GM10847 (cell line): ENCODE data around the gene ADPRHL1.

Experiments
- POLR2A ChIP-seq: IDR thresholded peaks from 2 replicates; pipeline ENCODE4 v1.6.1; 2011; ENCODE audit not compliant: insufficient read length; ENCODE audit errors: extremely low read depth

Gene ADPRHL1

GRCh38 chr13:113452942-113453901 lies at the start of gene ADPRHL1:
Gene ADPRHL1 (minus strand): TSS chr13:113453488. CDS start chr13:113453437, 51 bp downstream.
- no peak for TF ChIP-seq POLR2A

- no peak for TF ChIP-seq POLR2A
Observed at GRCh38 chr13:113502686-113503085, 49.4 kb upstream of the ADPRHL1 start.

GRCh38 chr13:113500530-113501265 lies 47.4 kb upstream of the ADPRHL1 start:
- TF ChIP-seq POLR2A: no peak

- TF ChIP-seq POLR2A: no peak
Observed at GRCh38 chr13:113499936-113500335, 46.6 kb upstream of the ADPRHL1 start.

GRCh38 chr13:113498905-113499304 lies 45.6 kb upstream of the ADPRHL1 start:
- TF ChIP-seq POLR2A: no peak

- no peak for TF ChIP-seq POLR2A
Observed at GRCh38 chr13:113497217-113497616, 43.9 kb upstream of the ADPRHL1 start.

GRCh38 chr13:113495494-113496210 lies 42.4 kb upstream of the ADPRHL1 start:
- TF ChIP-seq POLR2A: no peak

- no peak for TF ChIP-seq POLR2A
Observed at GRCh38 chr13:113493315-113493951, 40.1 kb upstream of the ADPRHL1 start.

GRCh38 chr13:113491982-113492381 lies 38.7 kb upstream of the ADPRHL1 start:
- TF ChIP-seq POLR2A: no peak

- TF ChIP-seq POLR2A: no peak
Observed at GRCh38 chr13:113491418-113491883, 38.2 kb upstream of the ADPRHL1 start.

- TF ChIP-seq POLR2A: peak; percentile 75
Observed at GRCh38 chr13:113490496-113491417, 37.5 kb upstream of the ADPRHL1 start, which contains the start of gene DCUN1D2. Gene DCUN1D2 (minus strand): TSS chr13:113490711. CDS start chr13:113490669, 42 bp downstream.

- TF ChIP-seq POLR2A: no peak
Observed at GRCh38 chr13:113489549-113490495, 36.5 kb upstream of the ADPRHL1 start.

- TF ChIP-seq POLR2A: no peak
Observed at GRCh38 chr13:113489171-113489548, 35.9 kb upstream of the ADPRHL1 start.

- no peak for TF ChIP-seq POLR2A
Observed at GRCh38 chr13:113488283-113488682, 35.0 kb upstream of the ADPRHL1 start.
